Measurements from ENCODE around the gene SETD4. TPM values are rescaled to one million over a fixed set of nuclear protein-coding genes. Genes with fewer than 3 reads are reported as not detected.
"Not testable (repeated sequence)": the region's sequence is repeated elsewhere in the genome, so short reads cannot be mapped to it uniquely, and the experiment has no call there.

The SETD4 gene
- total RNA-seq, 2 experiments from 2014 or later: 15.5 to 17.4 TPM

DNA sequence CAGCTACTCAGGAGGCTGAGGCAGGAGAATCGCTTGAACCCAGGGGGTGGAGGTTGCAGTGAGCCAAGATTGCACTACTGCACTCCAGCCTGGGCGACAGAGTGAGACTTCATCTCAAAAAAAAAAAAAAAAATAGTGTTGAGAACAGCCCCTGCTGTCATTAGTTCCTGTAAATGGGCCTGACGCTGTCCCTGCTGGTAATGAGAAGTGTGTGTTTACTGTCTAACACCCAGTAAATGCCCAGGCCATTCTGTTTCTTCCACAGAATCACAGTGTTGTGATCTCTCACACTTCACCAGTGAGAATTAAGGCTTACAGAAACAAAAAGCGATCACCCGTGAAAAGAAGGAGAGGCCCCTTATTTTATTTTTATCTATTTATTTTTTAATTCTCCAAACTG, 13.6 kb upstream of the SETD4 start:
- H3K4me3 Mint-ChIP-seq, H3K9me3 Mint-ChIP-seq, H3K27ac Mint-ChIP-seq, CTCF ChIA-PET, DNase-seq, H3K27me3 Mint-ChIP-seq: not testable (repeated sequence)
- Mint-ChIP-seq H3K36me3 (ENCODE audit: low read depth) (peaks cover 43% of the 10 kb centered on the region), H3K4me1 (peaks cover 81% of the 10 kb centered on the region)
- POLR2A ChIA-PET: interaction anchor here (0.7 to 3.8 kb wide), 3 partner anchors 14 to 310 kb away, joined by 3 to 18 read pairs (median 3); partner anchors contain the start of gene SETD4

DNA sequence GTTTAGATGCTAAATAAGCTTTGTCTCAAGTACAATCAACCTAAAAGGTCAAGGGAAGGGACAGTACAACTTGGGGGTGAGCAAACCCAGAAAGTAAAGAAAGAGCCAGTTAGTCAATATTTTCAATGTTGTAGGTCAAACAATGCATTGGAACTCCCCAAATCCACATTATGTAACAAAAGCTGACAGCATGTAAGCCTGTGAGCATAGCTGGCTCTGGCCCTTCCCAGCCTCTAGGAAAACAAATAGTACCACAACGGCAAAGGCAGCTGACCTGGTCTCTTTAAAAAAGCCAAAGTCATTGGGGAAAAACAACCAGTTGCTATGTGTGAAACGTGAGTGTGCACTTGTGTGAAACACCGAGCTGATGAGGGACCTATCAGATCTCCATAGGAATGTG, 12.9 kb upstream of the SETD4 start:
- no peak overlapping the region for H3K27ac Mint-ChIP-seq
- peaks cover 46% of the 10 kb centered on the region for H3K36me3 Mint-ChIP-seq (ENCODE audit: low read depth)
- no peak for DNase-seq
- ChIA-PET POLR2A (interaction anchor here (0.8 to 3.8 kb wide), 2 partner anchors 13 to 62 kb away, joined by 3 to 18 read pairs; partner anchors contain the start of gene SETD4), CTCF (interaction anchor here (0.5 kb wide), 1 partner anchor 63 kb away, joined by 3 read pairs; no protein-coding TSS in a partner anchor)
- H3K9me3 Mint-ChIP-seq: peaks cover 6% of the 10 kb centered on the region
- peaks cover 75% of the 10 kb centered on the region for H3K4me1 Mint-ChIP-seq
- H3K27me3 Mint-ChIP-seq: no peaks in the 10 kb centered on the region
- no peak overlapping the region for H3K4me3 Mint-ChIP-seq

DNA sequence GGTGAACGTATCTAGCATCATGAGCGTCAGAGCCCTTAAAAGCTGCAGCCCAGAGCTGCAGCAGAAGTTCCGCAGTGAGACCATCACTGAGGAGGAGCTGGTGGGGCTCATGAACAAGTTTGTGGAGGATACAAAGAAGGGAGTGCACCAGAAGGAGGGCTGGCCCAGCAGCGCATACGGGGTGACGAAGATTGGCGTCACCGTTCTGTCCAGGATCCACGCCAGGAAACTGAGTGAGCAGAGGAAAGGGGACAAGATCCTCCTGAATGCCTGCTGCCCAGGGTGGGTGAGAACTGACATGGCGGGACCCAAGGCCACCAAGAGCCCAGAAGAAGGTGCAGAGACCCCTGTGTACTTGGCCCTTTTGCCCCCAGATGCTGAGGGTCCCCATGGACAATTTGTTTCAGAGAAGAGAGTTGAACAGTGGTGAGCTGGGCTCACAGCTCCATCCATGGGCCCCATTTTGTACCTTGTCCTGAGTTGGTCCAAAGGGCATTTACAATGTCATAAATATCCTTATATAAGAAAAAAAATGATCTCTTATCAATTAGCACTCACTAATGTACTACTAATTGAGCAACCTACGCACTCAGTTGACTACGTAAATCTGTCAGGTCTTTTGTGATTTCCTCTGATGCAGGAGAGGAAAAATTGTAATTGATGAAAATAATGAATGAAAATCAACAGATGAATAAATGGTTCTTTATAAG, 12.3 kb upstream of the SETD4 start:
- Mint-ChIP-seq H3K27ac (no peak overlapping the region), H3K27me3 (peaks cover under 1% of the 10 kb centered on the region), H3K36me3 (ENCODE audit: low read depth) (peaks cover 46% of the 10 kb centered on the region), H3K4me1 (peaks cover 71% of the 10 kb centered on the region), H3K9me3 (peaks cover 6% of the 10 kb centered on the region), H3K4me3 (peak overlapping the region; percentile 0)
- POLR2A ChIA-PET: interaction anchor here (3.8 kb wide), 1 partner anchor 13 kb away, joined by 18 read pairs; the partner anchor contains the start of gene SETD4
- CTCF ChIA-PET: interaction anchor here (0.5 kb wide), 1 partner anchor 63 kb away, joined by 3 read pairs; no protein-coding TSS in a partner anchor
- DNase-seq: no peak

DNA sequence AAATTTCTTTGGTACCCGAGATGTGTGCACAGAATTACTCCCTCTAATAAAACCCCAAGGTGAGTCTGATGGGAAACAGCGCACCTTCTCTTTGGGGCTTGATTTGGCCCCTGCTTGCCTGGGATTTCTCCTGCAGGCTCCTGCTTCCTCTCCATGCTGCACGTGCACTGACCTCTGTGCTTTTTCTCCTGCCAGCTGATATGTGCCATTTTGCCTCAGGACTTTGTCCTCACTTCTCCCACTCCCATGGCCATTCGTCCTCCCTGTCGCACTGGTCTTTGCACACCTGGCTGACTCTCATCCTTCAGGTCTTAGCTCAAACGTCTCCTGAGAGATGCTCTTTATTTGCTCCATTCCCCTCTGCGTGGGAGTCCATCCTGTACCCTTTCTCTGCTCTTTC, 10.7 kb upstream of the SETD4 start:
- Mint-ChIP-seq H3K4me1 (peaks cover 61% of the 10 kb centered on the region), H3K27ac (peak overlapping the region; percentile 45), H3K9me3 (peaks cover 6% of the 10 kb centered on the region), H3K36me3 (ENCODE audit: low read depth) (peaks cover 44% of the 10 kb centered on the region), H3K4me3 (peak overlapping the region; percentile 84), H3K27me3 (peaks cover 5% of the 10 kb centered on the region)
- ChIA-PET POLR2A (interaction anchor here (1.2 to 2.6 kb wide), 5 partner anchors 8 to 63 kb away, joined by 3 to 46 read pairs (median 5); partner anchors contain the start of gene SETD4), CTCF (interaction anchor here (0.6 to 2.6 kb wide), 4 partner anchors 9 to 43 kb away, joined by 3 to 18 read pairs (median 8); partner anchors contain the start of gene SETD4)
- no peak for DNase-seq

DNA sequence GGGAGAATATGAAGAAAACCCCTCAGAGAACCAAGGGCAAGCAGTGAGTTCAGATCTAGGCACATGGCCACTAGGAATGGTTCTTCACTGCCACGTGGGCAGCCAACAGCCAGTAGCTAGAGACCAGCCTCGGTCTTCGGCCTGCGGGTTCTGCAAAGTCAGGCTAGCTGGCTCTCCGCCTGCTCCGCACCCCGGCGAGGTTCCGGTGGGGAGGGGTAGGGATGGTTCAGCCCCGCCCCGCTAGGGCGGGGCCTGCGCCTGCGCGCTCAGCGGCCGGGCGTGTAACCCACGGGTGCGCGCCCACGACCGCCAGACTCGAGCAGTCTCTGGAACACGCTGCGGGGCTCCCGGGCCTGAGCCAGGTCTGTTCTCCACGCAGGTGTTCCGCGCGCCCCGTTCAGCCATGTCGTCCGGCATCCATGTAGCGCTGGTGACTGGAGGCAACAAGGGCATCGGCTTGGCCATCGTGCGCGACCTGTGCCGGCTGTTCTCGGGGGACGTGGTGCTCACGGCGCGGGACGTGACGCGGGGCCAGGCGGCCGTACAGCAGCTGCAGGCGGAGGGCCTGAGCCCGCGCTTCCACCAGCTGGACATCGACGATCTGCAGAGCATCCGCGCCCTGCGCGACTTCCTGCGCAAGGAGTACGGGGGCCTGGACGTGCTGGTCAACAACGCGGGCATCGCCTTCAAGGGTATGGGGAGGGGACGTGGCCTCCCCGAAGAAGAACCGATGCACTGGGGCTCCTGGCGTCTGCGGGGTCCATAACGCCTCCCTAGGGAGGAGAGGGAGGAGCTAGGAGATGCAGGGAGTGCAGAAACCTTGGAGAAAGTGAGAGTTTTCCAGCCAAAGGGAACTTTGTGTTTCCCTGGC, 9.6 kb upstream of the SETD4 start, which contains the start of gene CBR1:
TSS of gene CBR1 (plus strand) at position 312 of the 871 bp plus-strand sequence. CDS start at position 404, 92 bp downstream.
- Mint-ChIP-seq H3K27me3 (peaks cover 5% of the 10 kb centered on the region), H3K4me1 (peaks cover 56% of the 10 kb centered on the region), H3K36me3 (ENCODE audit: low read depth) (peaks cover 39% of the 10 kb centered on the region), H3K9me3 (peaks cover 6% of the 10 kb centered on the region), H3K4me3 (peak within 1 kb of the TSS; percentile 84), H3K27ac (peak within 1 kb of the TSS; percentile 80)
- POLR2A ChIA-PET: interaction anchor here (0.7 to 2.6 kb wide), 8 partner anchors 9 to 66 kb away, joined by 3 to 46 read pairs (median 4); partner anchors contain the start of gene SETD4
- CTCF ChIA-PET: interaction anchor here (0.6 to 2.6 kb wide), 9 partner anchors 8 to 1200 kb away, joined by 3 to 18 read pairs (median 3); partner anchors contain the start of gene SETD4
- DNase-seq: peak; percentile 92

DNA sequence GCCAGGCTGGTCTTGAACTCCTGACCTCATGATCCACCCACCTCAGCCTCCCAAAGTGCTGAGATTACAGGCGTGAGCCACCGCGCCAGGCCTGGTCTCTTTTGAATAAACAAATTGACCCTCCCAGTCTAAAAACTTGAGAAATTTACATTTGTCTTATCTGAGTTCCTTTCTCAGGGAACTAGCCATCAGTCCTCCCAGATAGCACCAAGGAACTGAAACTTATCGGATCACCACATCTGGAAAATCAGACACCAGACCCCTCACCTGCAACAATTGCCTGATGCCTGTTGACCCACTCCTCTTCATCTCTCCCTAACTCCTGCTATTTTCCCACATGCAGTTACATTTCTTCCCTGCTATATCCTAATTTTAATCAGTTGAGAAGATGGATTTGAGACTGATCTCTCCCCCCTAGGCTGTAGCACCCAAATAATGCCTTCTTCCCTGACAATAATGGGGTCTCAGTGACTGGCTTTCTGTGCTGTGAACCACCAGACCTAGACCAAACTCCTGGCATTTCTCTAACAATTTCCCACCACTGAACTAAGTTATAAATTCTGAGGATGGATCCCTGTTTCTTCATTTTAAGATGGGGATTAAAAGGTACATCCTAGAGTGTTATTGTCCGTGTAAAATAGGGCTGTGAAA, 8.5 kb upstream of the SETD4 start:
- Mint-ChIP-seq H3K9me3 (peaks cover 6% of the 10 kb centered on the region), H3K27ac (no peak overlapping the region), H3K27me3 (peaks cover 5% of the 10 kb centered on the region), H3K36me3 (ENCODE audit: low read depth) (peaks cover 39% of the 10 kb centered on the region), H3K4me3 (peak overlapping the region; percentile 84), H3K4me1 (peaks cover 56% of the 10 kb centered on the region)
- POLR2A ChIA-PET: interaction anchor here (1.6 to 2.6 kb wide), 5 partner anchors 9 to 67 kb away, joined by 3 to 46 read pairs (median 12); partner anchors contain the start of gene SETD4
- CTCF ChIA-PET: interaction anchor here (1.2 to 2.6 kb wide), 5 partner anchors 9 to 138 kb away, joined by 3 to 18 read pairs (median 7); partner anchors contain the start of gene SETD4
- DNase-seq: no peak

DNA sequence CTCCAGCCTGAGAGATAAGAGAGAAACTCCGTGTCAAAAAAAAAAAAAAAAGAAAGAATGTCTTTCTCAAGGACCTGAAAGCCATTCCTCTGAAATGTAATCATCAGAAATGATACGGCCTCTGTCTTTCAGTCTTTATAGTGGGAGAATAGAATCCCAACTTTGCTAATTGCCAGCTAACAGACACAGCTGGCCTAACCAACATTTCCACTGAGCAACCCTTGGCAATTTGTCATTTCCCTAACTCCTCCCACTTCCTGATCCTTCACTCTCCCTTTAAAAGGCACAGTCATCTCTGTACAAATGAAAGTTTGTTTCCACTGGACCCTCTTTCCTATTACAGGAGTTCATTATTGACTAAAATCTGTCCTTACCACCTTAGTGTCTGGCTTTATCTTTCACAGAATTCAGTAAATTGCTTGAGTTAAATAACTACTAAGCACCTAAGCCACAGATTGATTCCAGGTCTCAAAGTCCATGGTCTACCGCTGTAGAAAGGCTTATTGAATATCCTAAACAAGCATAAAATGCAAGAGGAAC, 5.2 kb upstream of the SETD4 start:
- Mint-ChIP-seq H3K27ac (no peak overlapping the region), H3K27me3 (peaks cover 6% of the 10 kb centered on the region), H3K9me3 (peaks cover 6% of the 10 kb centered on the region), H3K36me3 (ENCODE audit: low read depth) (peaks cover 10% of the 10 kb centered on the region), H3K4me1 (peaks cover 33% of the 10 kb centered on the region), H3K4me3 (no peak overlapping the region)
- no peak for DNase-seq
- POLR2A ChIA-PET: interaction anchor here (1.0 kb wide), 1 partner anchor 70 kb away, joined by 3 read pairs; the partner anchor contains the start of gene CBR3
- CTCF ChIA-PET: interaction anchor here (0.7 kb wide), 2 partner anchors 19 to 24 kb away, joined by 3 read pairs; no protein-coding TSS in a partner anchor

DNA sequence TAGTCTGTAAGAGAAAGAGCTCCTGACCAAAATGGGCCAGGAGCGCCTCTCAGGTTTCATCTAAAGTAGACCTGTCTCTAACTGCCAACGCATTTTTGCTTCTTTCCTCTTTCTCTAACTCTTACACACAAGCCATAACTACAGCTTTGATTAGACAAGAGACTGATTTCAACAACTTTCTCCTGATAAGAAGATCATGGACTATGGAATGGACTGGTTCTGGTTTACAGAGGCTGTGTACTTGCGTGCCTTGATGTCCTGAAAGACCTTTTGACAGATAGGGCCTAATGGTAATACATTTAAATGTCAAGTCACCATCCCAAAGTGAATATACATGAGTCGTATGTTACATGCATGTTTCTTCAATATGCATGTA, 3.7 kb upstream of the SETD4 start:
- Mint-ChIP-seq H3K27ac (no peak overlapping the region), H3K36me3 (ENCODE audit: low read depth) (peaks cover 10% of the 10 kb centered on the region), H3K27me3 (peaks cover 6% of the 10 kb centered on the region), H3K4me1 (peaks cover 26% of the 10 kb centered on the region), H3K4me3 (no peak overlapping the region), H3K9me3 (peaks cover 4% of the 10 kb centered on the region)
- no peak for DNase-seq
- ChIA-PET CTCF (no interaction called here), POLR2A (no interaction called here)

DNA sequence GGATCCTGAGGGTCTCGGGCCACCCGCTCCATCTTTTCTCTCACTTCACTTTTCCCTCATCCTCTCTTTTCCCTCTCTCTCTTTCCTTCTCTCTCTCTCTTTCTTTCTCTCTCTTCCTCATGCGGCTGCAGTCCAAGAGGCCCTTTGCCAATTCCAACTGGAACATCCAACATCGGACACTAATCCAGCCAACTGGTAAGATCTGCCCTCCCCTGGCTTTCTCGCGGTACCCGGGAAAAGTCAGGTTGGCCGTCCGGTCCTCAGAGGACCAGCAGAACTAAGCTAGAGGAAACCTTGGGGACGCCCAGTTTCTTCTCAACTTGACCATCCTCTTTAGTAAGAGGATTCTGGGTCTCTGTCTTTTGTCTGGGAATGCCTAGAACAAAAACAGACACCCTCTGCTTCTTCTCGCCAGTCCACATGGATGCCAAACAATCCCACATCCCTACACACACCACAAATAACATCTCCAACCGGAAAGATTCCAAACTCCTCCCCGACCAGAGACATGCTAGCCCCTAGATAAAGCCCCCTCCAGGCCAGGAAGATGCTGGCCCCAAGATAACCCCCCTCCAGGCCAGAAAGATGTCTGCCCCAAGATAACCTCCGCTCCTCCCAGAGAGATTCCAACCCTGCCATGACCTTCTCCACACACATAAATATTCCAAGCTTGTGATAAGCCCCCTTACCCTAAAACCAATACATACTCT, 3.2 kb upstream of the SETD4 start:
- H3K4me3 Mint-ChIP-seq: no peak overlapping the region
- POLR2A ChIA-PET: no interaction called here

DNA sequence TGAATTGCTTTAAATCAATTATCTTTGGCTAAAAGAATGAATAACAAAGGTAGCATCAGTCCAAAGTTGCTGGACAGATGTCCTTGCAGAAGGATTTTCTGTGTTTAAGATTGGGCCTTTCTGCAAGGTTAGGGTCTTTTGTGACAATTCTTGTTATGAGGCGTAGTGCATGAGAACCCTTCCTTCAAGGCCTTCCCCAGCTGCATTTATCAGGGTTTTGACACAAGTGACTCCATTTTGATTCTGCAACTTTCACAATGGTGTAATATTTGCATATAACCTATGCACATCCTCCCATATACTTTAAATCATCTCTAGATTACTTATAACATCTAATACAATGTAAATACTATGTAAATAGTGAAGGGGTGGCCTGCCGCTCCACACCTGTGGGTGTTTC, 1.1 kb upstream of the SETD4 start:
- Mint-ChIP-seq H3K36me3 (ENCODE audit: low read depth) (peaks cover 28% of the 10 kb centered on the region), H3K4me1 (peaks cover 39% of the 10 kb centered on the region), H3K27ac (no peak overlapping the region), H3K9me3 (no peaks in the 10 kb centered on the region), H3K4me3 (no peak overlapping the region), H3K27me3 (peaks cover 5% of the 10 kb centered on the region)
- DNase-seq: no peak
- CTCF ChIA-PET: no interaction called here
- POLR2A ChIA-PET: interaction anchor here (0.6 to 3.2 kb wide), 2 partner anchors 15 to 259 kb away, joined by 3 to 11 read pairs; partner anchors contain the start of gene MORC3

More for the DNA sequence above, 3.2 kb upstream of the SETD4 start:
- Mint-ChIP-seq H3K27ac (no peak overlapping the region), H3K27me3 (peaks cover 6% of the 10 kb centered on the region), H3K9me3 (no peaks in the 10 kb centered on the region), H3K4me1 (peaks cover 28% of the 10 kb centered on the region), H3K36me3 (ENCODE audit: low read depth) (peaks cover 9% of the 10 kb centered on the region)
- no peak for DNase-seq
- CTCF ChIA-PET: no interaction called here

DNA sequence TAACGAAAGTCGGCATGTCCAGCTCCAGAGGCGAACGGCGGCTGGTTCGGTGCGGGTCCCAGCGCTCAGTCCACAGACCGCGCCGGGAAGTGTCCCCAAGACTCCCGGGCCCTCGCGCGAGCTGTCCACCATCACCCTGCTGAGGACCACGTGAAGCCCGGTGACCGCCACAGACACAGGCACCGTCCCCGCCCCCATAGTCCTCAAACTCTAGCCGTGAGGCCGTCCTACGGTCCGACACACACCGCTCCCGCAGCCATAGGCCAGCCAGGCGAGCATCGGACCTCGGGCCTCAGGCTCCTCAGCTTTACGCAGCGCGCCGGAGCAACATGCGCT, 535 bp downstream of the SETD4 start:
- DNase-seq: no peak
- Mint-ChIP-seq H3K9me3 (no peaks in the 10 kb centered on the region), H3K27ac (peak overlapping the region; percentile 98), H3K36me3 (ENCODE audit: low read depth) (peaks cover 44% of the 10 kb centered on the region), H3K4me1 (peaks cover 40% of the 10 kb centered on the region), H3K4me3 (peak overlapping the region; percentile 96), H3K27me3 (peaks cover 2% of the 10 kb centered on the region)
- ChIA-PET CTCF (interaction anchor here (0.6 to 2.7 kb wide), 4 partner anchors 10 to 65 kb away, joined by 3 to 22 read pairs (median 9); partner anchors contain the start of gene CBR1), POLR2A (interaction anchor here (0.5 to 3.2 kb wide), 14 partner anchors 9 to 1504 kb away, joined by 3 to 46 read pairs (median 6); partner anchors contain the start of genes CBR1, CBR3 and MORC3)

Data from activated CD4-positive, alpha-beta memory T cell treated with anti-CD3 and anti-CD28 coated beads, Interleukin-2, amount 10 ng/mL, durations not matched to agents 7 days and 5 days (primary cell).